NCI-H446 treated with DMSO at 0.1 percent for 48 hours (cell line): ENCODE measurements around the gene DCAF7.

ENCODE experiments used
- DNase-seq: peaks from one replicate; lab custom pipeline; 2025; lab: John Stamatoyannopoulos, UW

Gene DCAF7

GRCh38 chr17:63544467-63545301 is 5.6 kb upstream of the DCAF7 start:
- DNase-seq = no peak

- no peak for DNase-seq
Observed at GRCh38 chr17:63546308-63547082, 3.8 kb upstream of the DCAF7 start.

GRCh38 chr17:63547083-63547523 is 3.2 kb upstream of the DCAF7 start:
- DNase-seq = no peak

- DNase-seq = no peak
Observed at GRCh38 chr17:63549289-63549945, 860 bp upstream of the DCAF7 start.

GRCh38 chr17:63550817-63551639 is 751 bp downstream of the DCAF7 start:
- peak; percentile 15 for DNase-seq

- no peak for DNase-seq
Observed at GRCh38 chr17:63552211-63552610, 1.9 kb downstream of the DCAF7 start.

- DNase-seq = no peak
Observed at GRCh38 chr17:63555500-63556156, 5.4 kb downstream of the DCAF7 start.

- no peak for DNase-seq
Observed at GRCh38 chr17:63557416-63557815, 7.1 kb downstream of the DCAF7 start.

GRCh38 chr17:63558441-63558840 is 8.2 kb downstream of the DCAF7 start:
- DNase-seq = no peak

GRCh38 chr17:63561819-63562218 is 11.5 kb downstream of the DCAF7 start:
- no peak for DNase-seq

GRCh38 chr17:63563339-63563738 is 13.1 kb downstream of the DCAF7 start:
- no peak for DNase-seq

- DNase-seq = no peak
Observed at GRCh38 chr17:63564562-63564961, 14.3 kb downstream of the DCAF7 start.

- no peak for DNase-seq
Observed at GRCh38 chr17:63567229-63567628, 17.0 kb downstream of the DCAF7 start.

GRCh38 chr17:63568563-63568962 is 18.3 kb downstream of the DCAF7 start:
- DNase-seq = no peak

GRCh38 chr17:63571632-63572310 is 21.5 kb downstream of the DCAF7 start:
- no peak for DNase-seq

- no peak for DNase-seq
Observed at GRCh38 chr17:63573634-63574033, 23.4 kb downstream of the DCAF7 start.

GRCh38 chr17:63578027-63578768 is 27.9 kb downstream of the DCAF7 start:
- DNase-seq = no peak

- no peak for DNase-seq
Observed at GRCh38 chr17:63578769-63579111, 28.5 kb downstream of the DCAF7 start.

- DNase-seq = no peak
Observed at GRCh38 chr17:63579633-63580032, 29.4 kb downstream of the DCAF7 start.

GRCh38 chr17:63587770-63588169 is 37.5 kb downstream of the DCAF7 start:
- DNase-seq = no peak
